ENCODE results near the gene CLDN12. TPM values are rescaled to one million over a fixed set of nuclear protein-coding genes. Genes with fewer than 3 reads are reported as not detected.

The CLDN12 gene
- total and polyA plus RNA-seq, 2 donors from 2014 or later, result 23.9 to 43.8 TPM

GRCh38 chr7:90453931-90454330 is 50.7 kb downstream of the CLDN12 start:
- TF ChIP-seq CTCF (IDR thresholded peaks at IDR 0.05; ENCODE audit: borderline replicate concordance, extremely low read depth, insufficient read depth), result no peak
- Histone ChIP-seq H3K36me3 (ENCODE audit: control insufficient read depth in 2 of 3, insufficient read depth in 3 of 3, low read length in 3 of 3) (no peaks in the 10 kb centered on the region), H3K9ac (ENCODE audit: low read length in 3 of 3) (no peak overlapping the region), H3K4me1 (ENCODE audit: control insufficient read depth in 2 of 3, insufficient read depth in 2 of 3, low read depth in 1 of 3, low read length in 3 of 3) (no peaks in the 10 kb centered on the region), H3K9me3 (ENCODE audit: control insufficient read depth in 2 of 3, insufficient read depth in 1 of 3, low read length in 3 of 3) (no peaks in the 10 kb centered on the region), H3K27me3 (ENCODE audit: control insufficient read depth, insufficient read depth, low read length) (no peaks in the 10 kb centered on the region), H3K27ac (ENCODE audit: low read depth in 2 of 2, low read length in 2 of 2) (no peak overlapping the region), H3K4me3 (ENCODE audit: low read length in 3 of 3) (no peak overlapping the region)
- FAIRE-seq, result no peak
- DNase-seq, result no peak
- intact Hi-C loops (cut with DNase I), result no loop called here

DNA sequence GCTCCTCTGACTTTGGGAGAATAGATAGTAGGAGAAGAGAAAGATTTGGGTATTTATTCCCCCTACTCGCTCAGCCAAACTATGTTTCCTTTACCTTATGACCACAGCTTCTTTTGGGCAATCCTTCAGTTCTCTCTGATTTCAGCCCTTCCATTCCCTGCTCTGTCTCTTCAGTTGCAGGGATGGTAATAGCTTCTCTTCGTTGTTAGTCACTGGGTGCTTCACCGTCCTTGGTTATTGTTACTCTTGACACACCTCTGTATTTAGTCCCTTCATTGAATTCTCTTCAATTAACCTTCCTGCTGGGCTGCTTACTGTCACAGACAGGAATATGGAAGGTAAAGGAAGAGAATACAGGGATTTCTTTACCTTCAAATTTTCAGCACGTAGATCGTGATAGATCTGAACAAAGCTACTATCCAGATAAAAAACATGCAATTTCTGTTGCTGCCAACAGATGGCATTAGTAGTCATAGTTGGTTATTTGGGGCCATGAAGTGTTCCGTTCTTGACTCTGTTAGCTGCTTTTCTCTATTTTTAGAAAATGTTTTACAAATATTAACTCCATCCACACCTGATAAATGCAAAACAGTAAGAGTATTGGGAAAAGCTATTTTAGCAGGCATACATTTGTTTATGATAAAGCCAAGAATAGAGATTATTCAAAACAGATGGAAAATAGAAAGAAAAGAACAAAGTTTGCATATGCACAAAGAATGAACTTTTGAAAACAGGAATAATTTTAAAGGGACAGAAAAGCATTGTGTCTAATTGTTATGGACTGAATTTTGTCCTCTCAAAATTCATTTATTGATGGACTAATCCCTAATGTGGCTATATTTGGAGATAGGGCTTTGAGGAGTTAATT is 52.1 kb downstream of the CLDN12 start:
- peak overlapping the region; percentile 30 to 56 (median 42) for H3K4me3 ChIP-seq (ENCODE audit: low read length in 3 of 3)
- peak overlapping the region in 1 of 3 donors; percentile 41 for H3K9ac ChIP-seq (ENCODE audit: low read length in 3 of 3)
- DNase-seq (peak in 2 of 5 donors; percentile 64 to 78), FAIRE-seq (peak; percentile 92)
- no peak overlapping the region for H3K27ac ChIP-seq (ENCODE audit: low read depth in 2 of 2, low read length in 2 of 2)
- no peaks in the 10 kb centered on the region for H3K27me3 ChIP-seq (ENCODE audit: control insufficient read depth, insufficient read depth, low read length)
- peak; percentile 63 for TF ChIP-seq CTCF (IDR thresholded peaks at IDR 0.05; ENCODE audit: borderline replicate concordance, extremely low read depth, insufficient read depth)
- intact Hi-C loops (cut with DNase I), result no loop called here
- H3K9me3 ChIP-seq (ENCODE audit: control insufficient read depth in 2 of 3, insufficient read depth in 1 of 3, low read length in 3 of 3), result no peaks in the 10 kb centered on the region
- no peaks in the 10 kb centered on the region for H3K4me1 ChIP-seq (ENCODE audit: control insufficient read depth in 2 of 3, insufficient read depth in 2 of 3, low read depth in 1 of 3, low read length in 3 of 3)
- no peaks in the 10 kb centered on the region for H3K36me3 ChIP-seq (ENCODE audit: control insufficient read depth in 2 of 3, insufficient read depth in 3 of 3, low read length in 3 of 3)

GRCh38 chr7:90458104-90458503 is 54.8 kb downstream of the CLDN12 start:
- H3K9ac ChIP-seq (ENCODE audit: low read length in 3 of 3), result no peak overlapping the region
- TF ChIP-seq CTCF (IDR thresholded peaks at IDR 0.05; ENCODE audit: borderline replicate concordance, extremely low read depth, insufficient read depth), result no peak
- H3K4me3 ChIP-seq (ENCODE audit: low read length in 3 of 3), result no peak overlapping the region
- intact Hi-C loops (cut with DNase I), result no loop called here
- H3K36me3 ChIP-seq (ENCODE audit: control insufficient read depth in 2 of 3, insufficient read depth in 3 of 3, low read length in 3 of 3), result no peaks in the 10 kb centered on the region
- FAIRE-seq (no peak), DNase-seq (no peak)
- H3K4me1 ChIP-seq (ENCODE audit: control insufficient read depth in 2 of 3, insufficient read depth in 2 of 3, low read depth in 1 of 3, low read length in 3 of 3), result peaks cover 0 to 2% (median 0%) of the 10 kb centered on the region in 3 donors
- no peaks in the 10 kb centered on the region for H3K9me3 ChIP-seq (ENCODE audit: control insufficient read depth in 2 of 3, insufficient read depth in 1 of 3, low read length in 3 of 3)
- no peak overlapping the region for H3K27ac ChIP-seq (ENCODE audit: low read depth in 2 of 2, low read length in 2 of 2)
- no peaks in the 10 kb centered on the region for H3K27me3 ChIP-seq (ENCODE audit: control insufficient read depth, insufficient read depth, low read length)

Measured in kidney (tissue), 14 donors.